Muscle of arm (tissue), 12 donors: Measurements from ENCODE around the gene DAPL1. TPM values are rescaled to one million over a fixed set of nuclear protein-coding genes. Genes with fewer than 3 reads are reported as not detected.
A peak's percentile ranks its signal among the peaks of the same experiment; 100 is the strongest.
"Not testable (repeated sequence)": the region's sequence is repeated elsewhere in the genome, so short reads cannot be mapped to it uniquely, and the experiment has no call there.

Experiments
- DNase-seq: peaks from one replicate; pipeline ENCODE4 v3.0.0-alpha.2; 2013
- polyA plus RNA-seq, 12 donors: library from polyadenylated mRNA; unstranded; fragments of 120-200 nt; gene quantifications; one replicate each; pipeline ENCODE4 v1.2.1, GENCODE V29; 2013; ENCODE audit not compliant: insufficient read length in 12 of 12

The DAPL1 gene
- polyA plus RNA-seq, 12 donors, result 0.23 to 22.6 (median 3.2) TPM; not detected in 6

DNA sequence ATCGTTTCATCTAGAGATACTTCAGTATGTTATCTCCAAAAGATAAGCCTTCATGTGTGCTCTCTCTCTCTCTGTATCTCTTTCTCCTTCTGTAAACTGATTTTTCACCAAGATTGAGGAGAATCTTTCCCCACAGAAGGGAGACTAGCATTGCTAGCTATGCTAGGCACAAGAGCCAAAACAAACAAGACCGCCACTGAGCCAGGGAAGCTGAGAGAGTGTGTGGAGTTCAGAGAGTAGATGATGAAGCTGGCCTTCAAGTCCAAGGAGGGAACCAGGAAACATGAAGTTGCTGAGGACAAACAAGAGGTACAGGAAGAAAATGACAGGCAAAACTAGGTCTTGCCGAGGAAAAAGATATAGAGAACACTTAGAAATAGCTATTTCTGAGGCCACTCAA is 23.4 kb downstream of the DAPL1 start:
- no peak for DNase-seq

DNA sequence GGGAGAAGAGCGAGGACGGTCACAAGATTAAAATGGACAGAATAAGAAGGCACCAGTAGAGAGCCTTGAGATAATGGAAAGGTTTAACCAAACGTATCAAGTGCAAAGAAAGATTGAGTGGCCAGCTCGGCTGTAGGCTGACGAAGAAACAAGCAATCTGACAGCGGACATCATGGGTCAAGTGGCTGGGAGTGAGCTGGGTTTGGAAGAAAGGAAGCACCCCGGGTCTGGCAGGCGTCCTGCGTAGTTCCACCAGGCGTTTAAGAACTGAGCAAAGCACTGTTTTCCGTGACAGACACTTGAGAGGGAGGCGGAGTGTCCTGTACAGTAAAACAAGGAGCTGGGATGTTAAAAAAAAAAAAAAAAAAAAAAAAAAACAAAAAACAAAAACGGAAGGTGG is 27.1 kb downstream of the DAPL1 start:
- no peak for DNase-seq

DNA sequence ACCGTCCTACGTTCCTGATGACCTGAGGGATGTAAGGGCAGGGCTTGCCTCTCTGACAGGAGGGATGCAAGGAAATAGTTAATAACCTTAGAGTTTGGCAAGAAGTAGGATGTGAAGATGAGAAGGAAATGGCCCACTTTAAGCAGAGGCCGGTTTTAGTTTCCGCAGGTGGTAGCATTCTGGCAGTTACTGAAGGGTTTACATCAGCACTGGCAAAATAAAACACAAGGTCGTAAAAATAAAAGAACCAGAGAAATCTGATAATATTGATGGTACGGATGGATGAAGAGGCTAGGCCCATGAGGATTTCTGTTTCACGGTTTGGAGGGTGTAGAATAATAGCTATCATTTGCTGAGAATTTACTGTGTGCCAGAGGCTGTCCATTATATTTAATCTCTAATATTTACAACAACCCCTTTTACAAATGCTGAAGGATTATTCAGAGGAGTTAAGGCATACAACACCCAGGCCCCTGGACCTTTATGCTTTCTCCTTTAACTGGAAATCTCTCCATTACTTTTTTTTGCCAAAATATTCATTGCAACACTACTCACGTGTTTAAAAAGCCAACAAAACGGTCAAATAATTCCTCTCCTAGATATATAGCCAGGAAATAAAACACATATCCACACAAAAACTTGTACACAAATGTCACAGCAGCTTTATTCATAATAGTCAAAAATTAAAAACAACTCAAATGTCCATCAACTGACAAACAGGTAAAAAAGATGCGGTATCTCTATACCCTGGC is 28.5 kb downstream of the DAPL1 start:
- DNase-seq, result no peak

DNA sequence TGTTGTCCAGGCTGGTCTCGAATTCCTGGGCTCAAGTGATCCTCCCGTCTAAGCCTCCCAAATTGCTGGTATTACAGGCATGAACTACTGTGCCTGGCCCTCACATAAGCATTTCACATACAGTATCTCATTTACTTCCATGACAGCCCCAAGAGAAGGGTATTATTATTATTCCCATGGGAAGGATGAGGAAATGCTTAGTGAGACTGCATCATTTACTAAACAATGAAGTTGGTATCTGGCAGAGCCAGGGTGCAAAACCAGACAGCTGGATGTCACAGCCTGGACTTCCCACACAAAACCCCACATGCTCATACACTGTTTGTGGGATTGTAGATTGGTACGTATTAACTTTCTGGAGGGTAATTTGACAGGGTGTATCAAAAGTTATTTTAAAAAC is 29.9 kb downstream of the DAPL1 start:
- DNase-seq, result no peak

DNA sequence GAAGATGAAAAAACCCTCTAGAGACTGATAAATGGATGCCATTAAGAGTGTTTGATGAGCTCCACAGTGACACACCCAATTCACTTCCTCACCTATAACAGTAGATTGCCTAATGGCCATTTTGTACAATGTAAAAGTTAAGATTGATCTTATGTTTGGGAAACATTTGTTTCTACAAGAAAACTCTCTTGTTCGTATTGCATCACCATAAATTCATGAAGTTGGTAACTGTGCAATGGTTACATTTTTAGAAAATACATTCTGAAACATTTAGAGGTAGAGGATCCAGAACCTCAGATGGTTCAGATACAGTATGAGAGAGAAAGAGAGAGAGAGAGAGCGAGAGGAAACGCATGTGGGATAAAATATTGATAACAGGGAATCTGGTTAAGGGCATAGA is 31.8 kb downstream of the DAPL1 start:
- no peak for DNase-seq

DNA sequence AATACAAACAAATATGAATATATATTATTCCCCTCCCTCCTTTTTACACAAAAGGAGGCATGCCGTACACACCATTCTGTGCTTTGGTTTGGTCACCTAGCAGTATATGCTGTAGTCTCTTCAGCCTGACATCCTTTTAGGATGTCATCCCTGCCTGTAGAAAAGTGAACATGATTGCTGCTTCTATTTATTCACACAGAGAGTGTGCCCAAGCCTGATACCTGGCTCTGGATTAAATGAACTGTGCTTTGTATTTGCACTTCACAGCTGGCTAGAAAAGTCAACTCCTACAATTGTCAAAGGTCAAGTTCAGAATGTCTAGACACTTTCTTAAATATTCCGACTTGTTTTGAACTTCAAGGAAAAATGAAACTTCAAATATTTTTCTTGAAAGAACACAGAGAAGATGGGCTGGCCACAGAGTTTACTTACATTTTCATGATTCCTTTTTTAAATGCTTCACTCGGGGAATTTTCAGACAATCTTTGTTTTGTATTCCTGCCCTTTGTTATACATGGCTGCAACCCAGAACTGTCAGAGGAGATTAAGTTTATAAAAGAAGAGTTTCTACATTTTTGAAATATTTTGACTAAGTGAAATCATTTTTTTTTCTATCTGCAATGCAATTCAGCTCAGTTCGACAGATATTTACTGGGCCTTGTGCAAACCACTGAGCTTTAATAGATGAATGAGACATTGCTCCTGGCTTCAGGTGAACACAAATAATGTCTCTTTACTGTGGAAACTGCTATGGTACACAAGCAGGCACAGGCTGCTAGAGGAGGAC is 33.5 kb downstream of the DAPL1 start:
- no peak for DNase-seq

DNA sequence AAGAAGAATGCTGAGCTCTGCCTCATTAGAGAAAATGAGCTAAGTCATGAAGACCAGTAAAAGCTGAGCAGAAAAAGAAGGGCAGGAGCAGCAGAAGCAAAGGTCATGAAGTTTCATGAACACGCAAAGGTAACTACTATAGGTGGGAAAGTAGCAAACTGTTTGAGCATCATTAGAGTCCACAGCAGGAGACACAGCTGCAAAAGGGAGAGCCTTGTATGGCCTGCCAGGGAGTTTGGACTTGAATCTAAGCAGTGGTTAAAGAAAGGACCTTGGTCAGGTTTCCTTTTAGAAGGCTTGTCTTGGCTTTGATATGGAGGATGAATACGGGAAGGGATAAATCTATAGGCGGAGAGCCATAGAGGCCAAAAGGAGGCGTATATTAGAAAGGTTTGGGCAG is 34.0 kb downstream of the DAPL1 start:
- DNase-seq, result no peak

DNA sequence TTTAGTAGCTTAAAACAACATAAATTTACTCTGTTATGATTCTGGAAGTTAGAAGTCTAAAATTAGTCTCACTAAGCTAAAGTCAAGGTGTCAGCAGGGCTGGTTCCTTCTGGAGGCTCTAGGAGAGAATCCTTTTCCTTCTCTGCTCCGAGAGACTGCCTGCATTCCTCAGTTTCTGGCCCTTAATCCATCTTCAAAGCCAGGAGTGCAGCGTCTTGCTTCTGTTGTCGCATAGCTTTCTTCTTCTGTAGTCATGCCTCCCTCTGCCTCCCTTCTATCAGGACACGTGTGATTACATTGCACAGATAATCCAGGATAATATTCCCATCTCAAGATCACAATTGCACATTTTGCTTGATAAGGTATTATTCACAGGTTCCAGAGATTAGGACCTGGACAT is 35.1 kb downstream of the DAPL1 start:
- no peak for DNase-seq

DNA sequence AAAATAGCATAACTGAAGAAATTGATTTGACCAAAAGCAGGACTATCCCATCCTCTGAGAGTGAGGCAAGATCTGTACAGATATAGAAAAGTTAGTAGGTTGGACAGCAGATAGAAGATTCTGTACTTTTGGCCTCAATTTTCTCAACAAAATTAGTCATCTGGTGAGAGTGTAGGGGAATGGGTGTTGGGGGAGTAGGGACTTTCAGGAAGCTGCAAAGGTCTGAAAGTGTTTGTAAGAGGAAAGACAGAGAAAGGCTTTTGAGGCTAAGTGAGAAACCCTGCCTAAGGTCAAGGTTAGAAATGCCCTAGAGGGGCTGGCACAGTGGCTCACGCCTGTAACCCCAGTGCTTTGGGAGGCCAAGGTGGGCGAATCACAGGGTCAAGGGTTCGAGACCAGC is 40.3 kb downstream of the DAPL1 start:
- DNase-seq, result no peak

DNA sequence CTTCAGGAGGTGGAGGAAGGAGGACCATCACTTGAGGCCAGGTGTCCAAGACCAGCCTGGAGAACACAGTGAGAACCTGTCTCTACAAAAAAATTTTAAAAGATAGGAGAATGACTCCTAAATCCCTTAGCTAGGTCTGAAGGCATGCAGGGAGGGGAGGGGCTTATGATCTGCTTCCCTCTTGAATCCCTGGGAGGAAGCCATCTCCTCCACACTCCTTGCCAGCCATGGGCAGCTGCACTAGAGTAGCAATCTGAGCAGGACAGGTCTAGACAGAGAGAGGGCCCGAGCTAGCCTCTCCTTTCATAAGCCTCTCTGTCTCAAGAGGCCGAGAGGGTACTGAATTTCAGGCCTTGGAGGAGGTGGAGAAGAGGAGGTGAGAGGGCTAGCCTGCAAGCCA is 42.5 kb downstream of the DAPL1 start:
- no peak for DNase-seq

DNA sequence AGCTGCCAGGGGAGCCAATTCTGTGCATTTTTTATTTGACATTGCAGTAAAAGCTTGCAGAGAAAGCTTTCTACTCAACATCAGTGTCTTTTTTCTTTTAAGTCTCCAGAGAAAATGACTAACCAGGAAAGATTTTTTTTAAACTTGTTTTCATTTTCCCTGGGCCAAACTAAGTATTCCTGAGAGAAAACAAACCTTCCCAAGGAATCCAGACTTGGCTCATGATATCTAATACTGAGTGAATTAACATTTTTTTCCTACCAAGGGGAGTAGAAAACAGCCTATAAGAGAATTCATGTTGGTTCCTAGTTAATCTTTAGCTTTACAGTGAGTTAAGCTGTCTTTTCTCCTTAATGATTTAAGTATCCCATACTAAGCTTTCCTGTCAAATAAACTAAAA is 46.7 kb downstream of the DAPL1 start:
- peak; percentile 29 for DNase-seq

DNA sequence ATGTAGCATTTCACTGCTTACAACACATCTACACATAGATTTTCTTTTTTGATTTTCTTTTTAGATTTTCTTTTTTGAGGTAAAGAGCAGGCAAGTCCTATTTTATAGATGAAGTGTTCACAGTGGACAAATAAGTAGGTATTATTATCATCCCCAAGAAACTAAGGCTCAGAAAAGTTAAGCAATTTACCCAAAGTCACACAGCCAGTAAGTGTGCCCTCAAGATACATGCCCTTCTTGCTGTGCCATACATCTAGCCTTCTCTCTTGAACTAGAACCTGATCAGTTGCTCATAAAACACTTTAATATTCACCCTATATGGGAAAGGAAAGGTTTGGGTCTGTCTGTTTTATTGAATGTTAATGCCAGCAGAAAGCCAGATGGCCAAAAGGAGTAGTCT is 50.3 kb downstream of the DAPL1 start:
- no peak for DNase-seq

DNA sequence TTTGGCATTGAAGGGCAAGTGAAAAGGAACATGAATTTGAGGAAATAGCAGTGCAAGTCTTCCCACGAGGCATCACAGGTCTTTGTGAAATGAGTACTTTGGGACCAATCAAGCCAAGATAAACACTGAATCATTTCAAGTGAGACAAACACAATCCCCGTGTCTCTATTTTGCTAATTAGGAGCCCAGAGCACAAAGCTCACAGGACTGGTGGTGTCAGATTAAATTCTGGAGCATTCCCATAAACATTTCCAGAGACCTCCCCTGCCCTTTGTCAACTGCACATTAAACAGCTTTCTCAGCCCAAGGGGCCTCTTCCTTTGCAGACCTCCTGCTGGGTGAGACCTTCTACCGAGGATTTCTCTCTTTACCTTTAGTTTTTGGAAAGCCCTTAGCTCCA is 50.7 kb downstream of the DAPL1 start:
- DNase-seq, result no peak

DNA sequence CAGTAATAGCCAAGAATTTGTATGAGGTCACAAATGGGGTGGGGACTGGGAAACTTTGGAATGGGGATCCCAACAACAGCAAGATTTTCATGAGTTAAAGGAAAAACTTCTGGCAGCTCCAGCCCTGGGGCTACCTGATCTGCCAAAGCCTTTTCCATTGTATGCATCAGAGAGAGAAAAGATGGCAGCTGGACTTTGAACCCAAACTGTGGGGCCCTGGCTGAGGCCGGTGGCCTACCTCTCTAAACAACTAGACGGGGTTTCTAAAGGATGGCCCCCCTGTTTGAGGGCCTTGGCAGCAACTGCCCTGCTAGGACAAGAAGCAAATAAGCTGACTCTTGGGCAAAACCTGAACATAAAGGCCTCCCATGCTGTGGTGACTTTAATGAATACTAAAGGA is 52.4 kb downstream of the DAPL1 start:
- DNase-seq, result not testable (repeated sequence)

DNA sequence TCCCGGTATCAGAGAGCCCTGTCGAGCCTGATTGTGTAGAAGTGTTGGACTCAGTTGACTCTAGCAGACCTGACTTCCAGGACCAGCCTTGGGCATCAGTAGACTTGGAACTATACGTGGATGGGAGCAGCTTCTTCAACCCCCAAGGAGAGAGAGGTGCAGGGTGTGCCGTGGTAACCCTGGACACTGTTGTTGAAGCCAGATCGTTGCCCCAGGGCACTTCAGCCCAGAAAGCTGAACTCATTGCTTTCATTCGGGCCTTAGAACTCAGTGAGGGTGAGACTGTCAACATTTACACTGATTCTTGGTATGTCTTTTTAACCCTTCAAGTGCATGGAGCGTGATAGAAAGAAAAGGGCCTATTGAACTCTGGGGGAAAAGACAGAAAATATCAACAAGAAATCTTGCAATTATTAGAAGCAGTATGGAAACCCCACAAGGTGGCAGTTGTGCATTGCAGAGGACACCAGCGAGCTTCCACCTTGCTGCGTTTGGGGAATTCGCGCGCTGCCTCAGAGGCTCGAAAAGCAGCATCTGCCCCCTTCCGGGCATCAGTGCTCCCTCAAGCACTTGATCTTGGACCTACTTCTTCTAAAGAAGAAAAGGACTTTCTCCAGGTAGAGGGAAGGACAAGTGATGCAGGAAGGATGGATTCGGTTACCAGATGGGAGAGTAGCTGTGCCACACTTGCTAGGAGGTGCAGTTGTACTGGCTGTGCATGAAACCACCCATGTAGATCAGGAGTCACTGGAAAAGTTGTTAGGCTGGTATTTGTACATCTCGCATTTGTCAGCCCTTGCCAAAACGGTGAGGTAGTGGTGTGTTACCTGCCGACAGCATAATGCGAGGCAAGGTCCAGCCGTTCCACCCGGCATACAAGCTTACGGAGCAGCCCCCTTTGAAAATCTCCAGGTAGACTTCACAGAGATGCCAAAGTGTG is 53.2 kb downstream of the DAPL1 start:
- DNase-seq, result not testable (repeated sequence)

DNA sequence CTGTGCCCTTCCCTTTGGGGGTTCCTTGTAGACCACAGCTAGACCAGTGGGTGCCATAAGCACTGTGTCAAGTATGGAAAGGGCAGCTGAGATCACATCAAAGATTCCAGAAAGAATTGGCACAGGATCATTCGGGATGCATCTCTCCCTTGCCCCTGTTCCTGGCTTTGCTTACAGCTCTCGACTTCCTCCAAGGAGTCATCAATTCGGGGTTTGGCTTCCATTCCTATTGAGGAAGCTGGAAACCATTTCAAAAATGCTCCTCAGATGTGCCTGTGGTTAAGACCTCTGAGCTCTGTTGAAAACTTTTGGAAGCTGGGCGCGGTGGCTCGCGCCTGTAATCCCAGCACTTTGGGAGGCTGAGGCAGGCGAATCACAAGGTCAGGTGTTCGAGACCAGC is 65.1 kb downstream of the DAPL1 start:
- DNase-seq, result not testable (repeated sequence)

DNA sequence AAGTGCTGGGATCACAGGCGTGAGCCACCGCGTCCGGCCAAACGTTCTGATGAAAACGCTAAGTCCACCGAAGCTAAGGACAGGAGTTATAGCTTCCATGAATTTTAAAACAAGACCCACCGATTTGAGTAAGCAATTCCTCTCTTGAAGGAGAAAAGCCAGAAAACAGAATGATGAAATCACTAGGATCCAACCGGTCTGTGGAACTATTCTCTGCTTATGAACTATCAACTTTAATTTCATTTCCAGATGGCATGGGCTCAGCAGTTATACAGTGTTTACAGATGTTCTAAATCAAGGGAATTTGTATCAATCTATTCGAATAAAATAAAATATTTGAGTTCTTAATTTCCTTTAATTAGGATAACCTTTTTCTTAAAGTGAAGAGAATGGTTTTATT is 66.5 kb downstream of the DAPL1 start:
- peak; percentile 22 for DNase-seq

DNA sequence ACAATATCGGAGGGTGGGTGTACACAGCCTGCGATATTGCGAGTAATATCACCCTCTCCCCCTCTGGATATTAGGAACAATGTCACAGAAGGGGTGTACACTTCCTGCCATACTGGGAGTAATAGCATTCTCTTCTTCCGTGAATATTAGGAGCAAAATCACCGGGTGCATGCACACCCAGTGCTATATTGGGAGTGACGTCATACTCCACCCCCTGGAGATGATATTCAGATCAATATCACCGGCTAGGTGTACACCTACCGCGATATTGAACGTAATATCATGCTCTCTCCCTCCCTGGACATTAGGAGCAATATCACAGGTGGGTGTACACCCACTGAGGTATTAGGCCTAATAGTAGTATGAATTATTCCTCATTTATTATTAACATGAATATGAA is 70.4 kb downstream of the DAPL1 start:
- DNase-seq, result not testable (repeated sequence)
